ENCODE measurements around the gene ZFP90. TPM values are rescaled to one million over a fixed set of nuclear protein-coding genes. Genes with fewer than 3 reads are reported as not detected.
"Not testable (repeated sequence)": the region's sequence is repeated elsewhere in the genome, so short reads cannot be mapped to it uniquely, and the experiment has no call there.

Gene ZFP90
- total RNA-seq, 1 donor from 2014 or later: 41.3 TPM

DNA sequence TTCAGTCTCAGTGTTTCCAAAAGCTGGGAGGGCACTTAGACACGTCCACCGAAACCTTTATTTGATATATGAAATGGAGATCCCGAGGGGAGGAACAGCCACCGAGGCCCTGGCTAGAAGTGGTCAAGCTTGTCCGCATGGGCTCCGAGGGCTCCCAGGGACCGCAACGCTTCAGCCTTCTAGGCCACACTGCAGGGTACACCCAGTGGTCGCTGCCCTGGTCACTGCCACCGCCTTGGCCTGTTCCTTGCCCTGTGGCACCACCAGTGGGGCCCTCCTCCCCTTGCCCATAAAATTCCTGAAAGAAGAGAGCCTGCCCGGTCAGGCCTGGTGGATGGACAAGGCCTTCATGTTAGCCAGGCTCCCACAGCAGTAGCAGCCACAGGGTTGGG lies 46.9 kb upstream of the ZFP90 start:
- Histone ChIP-seq H3K4me3 (no peak overlapping the region), H3K4me1 (peaks cover 4% of the 10 kb centered on the region), H3K36me3 (no peaks in the 10 kb centered on the region), H3K27ac (no peak overlapping the region), H3K27me3 (no peaks in the 10 kb centered on the region), H3K9me3 (no peaks in the 10 kb centered on the region)
- DNase-seq (ENCODE audit: extremely low spot score in 2 of 2): no peak
- TF ChIP-seq, protein P1, sequence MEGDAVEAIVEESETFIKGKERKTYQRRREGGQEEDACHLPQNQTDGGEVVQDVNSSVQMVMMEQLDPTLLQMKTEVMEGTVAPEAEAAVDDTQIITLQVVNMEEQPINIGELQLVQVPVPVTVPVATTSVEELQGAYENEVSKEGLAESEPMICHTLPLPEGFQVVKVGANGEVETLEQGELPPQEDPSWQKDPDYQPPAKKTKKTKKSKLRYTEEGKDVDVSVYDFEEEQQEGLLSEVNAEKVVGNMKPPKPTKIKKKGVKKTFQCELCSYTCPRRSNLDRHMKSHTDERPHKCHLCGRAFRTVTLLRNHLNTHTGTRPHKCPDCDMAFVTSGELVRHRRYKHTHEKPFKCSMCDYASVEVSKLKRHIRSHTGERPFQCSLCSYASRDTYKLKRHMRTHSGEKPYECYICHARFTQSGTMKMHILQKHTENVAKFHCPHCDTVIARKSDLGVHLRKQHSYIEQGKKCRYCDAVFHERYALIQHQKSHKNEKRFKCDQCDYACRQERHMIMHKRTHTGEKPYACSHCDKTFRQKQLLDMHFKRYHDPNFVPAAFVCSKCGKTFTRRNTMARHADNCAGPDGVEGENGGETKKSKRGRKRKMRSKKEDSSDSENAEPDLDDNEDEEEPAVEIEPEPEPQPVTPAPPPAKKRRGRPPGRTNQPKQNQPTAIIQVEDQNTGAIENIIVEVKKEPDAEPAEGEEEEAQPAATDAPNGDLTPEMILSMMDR (IDR thresholded peaks at IDR 0.05): no peak
- TF ChIP-seq POLR2A (IDR thresholded peaks at IDR 0.05) (no peak), POLR2AphosphoS5 (IDR thresholded peaks at IDR 0.05; ENCODE audit: insufficient read depth in 1 of 2, low read depth in 1 of 2) (no peak)
- intact Hi-C loops (cut with DNase I): no loop called here

DNA sequence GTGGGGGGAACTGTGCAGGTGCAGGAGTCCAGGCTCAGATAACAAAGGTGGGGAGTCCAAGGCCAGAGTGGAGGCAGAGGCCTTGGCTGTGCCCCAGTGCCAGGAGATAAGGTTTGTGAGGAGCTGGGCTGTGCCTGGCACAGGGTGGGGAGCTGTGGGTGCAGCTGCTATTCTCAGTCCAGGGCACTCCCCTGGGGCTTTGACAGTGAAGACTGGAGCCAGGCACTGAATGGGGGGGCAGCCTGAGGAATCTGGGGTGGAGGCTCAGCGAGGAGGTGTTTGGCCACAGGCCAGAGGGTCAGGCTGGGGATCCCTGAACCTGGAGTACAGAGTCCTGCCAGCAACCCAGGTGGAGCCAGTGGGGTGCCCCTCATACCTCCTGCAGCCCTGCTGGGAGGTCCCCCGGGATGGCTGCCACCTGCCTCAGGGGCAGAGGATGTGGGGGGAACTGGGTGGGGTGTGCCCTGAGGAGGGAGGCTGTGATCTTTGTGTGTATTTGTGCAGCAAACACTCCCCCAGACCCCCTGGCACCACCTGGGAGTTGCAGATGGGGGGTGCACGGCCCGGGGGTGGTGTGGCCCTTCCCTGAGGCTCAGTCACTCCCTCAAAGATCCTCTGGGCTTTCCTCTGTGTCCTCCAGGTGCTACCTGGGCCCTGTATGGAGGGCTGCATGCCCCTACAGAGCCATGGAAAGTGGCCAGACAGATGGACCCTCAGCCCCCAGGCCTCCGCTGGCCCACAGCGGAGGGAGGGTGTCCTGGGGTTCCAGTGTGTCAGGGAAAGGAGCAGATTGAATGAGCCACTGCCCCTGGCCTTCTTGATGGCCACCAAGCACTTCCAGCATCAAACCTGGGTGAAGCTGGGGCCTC lies 46.3 kb upstream of the ZFP90 start:
- intact Hi-C loops (cut with DNase I): no loop called here
- DNase-seq (ENCODE audit: extremely low spot score in 2 of 2): no peak
- H3K9me3 ChIP-seq: no peaks in the 10 kb centered on the region
- TF ChIP-seq, protein P1 (IDR thresholded peaks at IDR 0.05): no peak
- TF ChIP-seq POLR2AphosphoS5 (IDR thresholded peaks at IDR 0.05; ENCODE audit: insufficient read depth in 1 of 2, low read depth in 1 of 2): no peak
- TF ChIP-seq POLR2A (IDR thresholded peaks at IDR 0.05): no peak
- no peaks in the 10 kb centered on the region for H3K36me3 ChIP-seq
- H3K4me3 ChIP-seq: no peak overlapping the region
- H3K27ac ChIP-seq: no peak overlapping the region
- peaks cover 4% of the 10 kb centered on the region for H3K4me1 ChIP-seq
- no peaks in the 10 kb centered on the region for H3K27me3 ChIP-seq

DNA sequence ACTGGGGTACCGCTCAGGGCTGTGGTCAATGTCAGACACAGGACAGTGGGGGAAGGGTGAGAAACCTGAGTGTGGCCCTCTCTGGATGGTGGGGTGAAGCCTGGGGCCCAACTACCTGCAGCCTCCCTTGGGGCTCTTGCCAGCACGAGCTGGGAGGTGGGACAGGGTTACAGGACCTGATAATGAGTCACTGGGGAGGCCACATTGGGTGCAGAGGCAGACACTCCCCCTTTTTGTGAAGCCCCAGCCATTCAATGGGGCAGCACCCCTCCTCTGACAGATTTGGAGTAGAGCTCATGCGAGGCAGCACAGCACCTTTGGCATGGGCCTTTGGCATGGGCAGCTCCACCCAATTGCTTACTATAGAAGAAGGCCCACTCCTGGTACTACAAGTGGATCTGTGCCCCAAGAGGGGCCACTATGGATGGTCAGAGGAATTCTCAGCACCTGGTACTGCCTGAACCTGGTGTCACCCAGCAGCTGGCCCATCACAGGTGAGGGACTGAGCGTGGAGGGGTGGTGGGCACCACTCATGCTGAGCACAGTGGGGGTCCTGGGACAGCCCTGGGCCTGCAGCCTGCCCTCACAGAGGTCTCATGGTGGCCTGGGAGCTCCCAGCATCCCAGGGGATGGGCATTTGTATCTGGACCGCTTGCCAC lies 45.5 kb upstream of the ZFP90 start:
- Histone ChIP-seq H3K36me3 (no peaks in the 10 kb centered on the region), H3K9me3 (no peaks in the 10 kb centered on the region), H3K27me3 (no peaks in the 10 kb centered on the region), H3K4me3 (no peak overlapping the region), H3K4me1 (peaks cover 4% of the 10 kb centered on the region), H3K27ac (no peak overlapping the region)
- intact Hi-C loops (cut with DNase I): no loop called here
- TF ChIP-seq POLR2A (IDR thresholded peaks at IDR 0.05) (no peak), POLR2AphosphoS5 (IDR thresholded peaks at IDR 0.05; ENCODE audit: insufficient read depth in 1 of 2, low read depth in 1 of 2) (no peak)
- TF ChIP-seq, protein P1 (IDR thresholded peaks at IDR 0.05): no peak
- no peak for DNase-seq (ENCODE audit: extremely low spot score in 2 of 2)

DNA sequence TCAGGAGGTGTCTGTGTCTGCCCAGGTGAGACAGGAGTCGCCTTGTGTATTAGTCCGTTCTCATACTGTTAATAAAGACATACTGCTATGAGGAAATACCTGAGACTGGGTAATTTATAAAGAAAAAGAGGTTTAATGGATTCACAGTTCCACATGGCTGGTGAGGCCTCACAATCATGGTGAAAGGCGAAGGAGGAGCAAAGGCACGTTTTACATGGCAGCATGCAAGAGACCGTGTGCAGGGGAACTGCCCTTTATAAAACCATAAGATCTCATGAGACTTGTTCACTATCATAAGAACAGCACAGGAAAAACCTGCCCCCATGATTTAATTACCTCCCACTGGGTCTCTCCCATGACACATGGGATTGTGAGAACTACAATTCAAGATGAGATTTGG lies 44.8 kb upstream of the ZFP90 start:
- H3K9me3 ChIP-seq; DNase-seq (ENCODE audit: extremely low spot score in 2 of 2); intact Hi-C loops (cut with DNase I); H3K4me3 ChIP-seq; H3K4me1 ChIP-seq; H3K36me3 ChIP-seq; H3K27ac ChIP-seq; H3K27me3 ChIP-seq: not testable (repeated sequence)

DNA sequence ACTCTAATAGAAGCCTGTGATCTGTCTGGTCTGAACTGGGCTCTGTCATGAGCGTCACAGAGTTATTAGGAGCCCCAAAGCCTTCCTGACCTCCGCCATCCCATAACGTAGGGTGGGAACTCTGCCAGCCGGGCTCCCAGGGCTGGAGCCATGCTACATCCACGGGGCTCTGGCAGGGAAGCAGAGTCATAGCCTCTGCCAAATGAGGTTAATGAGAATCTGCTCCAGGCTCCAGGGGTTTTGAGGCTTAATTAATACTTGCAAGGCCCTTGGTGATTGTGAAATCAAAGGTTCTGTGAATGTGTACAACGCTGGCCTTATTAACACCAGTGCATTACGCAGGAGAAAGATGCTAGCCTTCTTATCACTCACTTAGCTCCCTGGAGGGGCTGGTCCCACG lies 42.4 kb upstream of the ZFP90 start:
- Histone ChIP-seq H3K4me3 (no peak overlapping the region), H3K36me3 (no peaks in the 10 kb centered on the region), H3K27me3 (no peaks in the 10 kb centered on the region), H3K4me1 (no peaks in the 10 kb centered on the region), H3K27ac (no peak overlapping the region), H3K9me3 (no peaks in the 10 kb centered on the region)
- TF ChIP-seq POLR2AphosphoS5 (IDR thresholded peaks at IDR 0.05; ENCODE audit: insufficient read depth in 1 of 2, low read depth in 1 of 2) (no peak), POLR2A (IDR thresholded peaks at IDR 0.05) (no peak)
- TF ChIP-seq, protein P1 (IDR thresholded peaks at IDR 0.05): no peak
- no peak for DNase-seq (ENCODE audit: extremely low spot score in 2 of 2)
- intact Hi-C loops (cut with DNase I): no loop called here

Data from vagina (tissue), 2 donors.